ENCODE measurements around the gene SH3RF1. TPM values are rescaled to one million over a fixed set of nuclear protein-coding genes. Genes with fewer than 3 reads are reported as not detected.
"Not testable (repeated sequence)": the region's sequence is repeated elsewhere in the genome, so short reads cannot be mapped to it uniquely, and the experiment has no call there.

Gene SH3RF1
- total RNA-seq, 2 donors from 2014 or later: 37.6 to 68.8 TPM

GRCh38 chr4:169205744-169206080 is 65.0 kb downstream of the SH3RF1 start:
- Histone ChIP-seq H3K9ac (ENCODE audit: extremely low read depth, low read length, poor library complexity, severe bottlenecking) (no peak overlapping the region), H3K27me3 (ENCODE audit: control insufficient read depth, insufficient read depth, low read length, poor library complexity, severe bottlenecking) (no peaks in the 10 kb centered on the region), H3K4me1 (ENCODE audit: control insufficient read depth, insufficient read depth, low read length) (peaks cover 21% of the 10 kb centered on the region), H3K4me3 (ENCODE audit: low read length) (no peak overlapping the region), H3K27ac (ENCODE audit: low read depth, low read length) (no peak overlapping the region), H3K9me3 (ENCODE audit: control insufficient read depth, low read length) (no peaks in the 10 kb centered on the region), H3K36me3 (ENCODE audit: control insufficient read depth, insufficient read depth, low read length) (peaks cover 16% of the 10 kb centered on the region)
- H3K36me3 Mint-ChIP-seq (ENCODE audit: low read depth): peaks cover 12% of the 10 kb centered on the region
- peaks cover 51% of the 10 kb centered on the region for H3K4me1 Mint-ChIP-seq
- no peak for DNase-seq
- no peaks in the 10 kb centered on the region for H3K27me3 Mint-ChIP-seq (ENCODE audit: insufficient read depth)
- H3K4me3 Mint-ChIP-seq: no peak overlapping the region
- TF ChIP-seq CTCF (conservative IDR thresholded peaks at IDR 0.05): no peak
- H3K9me3 Mint-ChIP-seq: no peaks in the 10 kb centered on the region
- no peak overlapping the region for H3K27ac Mint-ChIP-seq

- H3K9me3 ChIP-seq (ENCODE audit: control insufficient read depth, low read length): no peaks in the 10 kb centered on the region
- H3K9me3 Mint-ChIP-seq: no peaks in the 10 kb centered on the region
- no peak for DNase-seq
- no peaks in the 10 kb centered on the region for H3K27me3 ChIP-seq (ENCODE audit: control insufficient read depth, insufficient read depth, low read length, poor library complexity, severe bottlenecking)
- no peak overlapping the region for H3K4me3 Mint-ChIP-seq
- WGBS, 2 experiments (ENCODE audit: insufficient coverage in 1 of 2, insufficient read length in 1 of 2): 91 to 100% methylated on average over 3 of the region's 3 CpGs
- H3K36me3 ChIP-seq (ENCODE audit: control insufficient read depth, insufficient read depth, low read length): peaks cover 16% of the 10 kb centered on the region
- no peak overlapping the region for H3K27ac ChIP-seq (ENCODE audit: low read depth, low read length)
- peaks cover 24% of the 10 kb centered on the region for H3K4me1 ChIP-seq (ENCODE audit: control insufficient read depth, insufficient read depth, low read length)
- no peaks in the 10 kb centered on the region for H3K27me3 Mint-ChIP-seq (ENCODE audit: insufficient read depth)
- no peak for TF ChIP-seq CTCF (conservative IDR thresholded peaks at IDR 0.05)
- H3K27ac Mint-ChIP-seq: no peak overlapping the region
- peaks cover 10% of the 10 kb centered on the region for H3K36me3 Mint-ChIP-seq (ENCODE audit: low read depth)
- no peak overlapping the region for H3K9ac ChIP-seq (ENCODE audit: extremely low read depth, low read length, poor library complexity, severe bottlenecking)
- peaks cover 56% of the 10 kb centered on the region for H3K4me1 Mint-ChIP-seq
- no peak overlapping the region for H3K4me3 ChIP-seq (ENCODE audit: low read length)
These were observed 65.5 kb downstream of the SH3RF1 start for GRCh38 chr4:169205075-169205743.

GRCh38 chr4:169203891-169204290 is 66.9 kb downstream of the SH3RF1 start:
- Histone ChIP-seq H3K36me3 (ENCODE audit: control insufficient read depth, insufficient read depth, low read length) (peaks cover 10% of the 10 kb centered on the region), H3K4me1 (ENCODE audit: control insufficient read depth, insufficient read depth, low read length) (peaks cover 25% of the 10 kb centered on the region), H3K27ac (ENCODE audit: low read depth, low read length) (no peak overlapping the region), H3K27me3 (ENCODE audit: control insufficient read depth, insufficient read depth, low read length, poor library complexity, severe bottlenecking) (no peaks in the 10 kb centered on the region), H3K4me3 (ENCODE audit: low read length) (no peak overlapping the region), H3K9me3 (ENCODE audit: control insufficient read depth, low read length) (no peaks in the 10 kb centered on the region), H3K9ac (ENCODE audit: extremely low read depth, low read length, poor library complexity, severe bottlenecking) (no peak overlapping the region)
- WGBS, 2 experiments (ENCODE audit: insufficient coverage in 1 of 2, insufficient read length in 1 of 2): 93 to 100% methylated on average over 3 to 6 of the region's 6 CpGs
- Mint-ChIP-seq H3K4me1 (peaks cover 56% of the 10 kb centered on the region), H3K36me3 (ENCODE audit: low read depth) (peaks cover 4% of the 10 kb centered on the region), H3K4me3 (no peak overlapping the region), H3K27me3 (ENCODE audit: insufficient read depth) (no peaks in the 10 kb centered on the region), H3K9me3 (no peaks in the 10 kb centered on the region), H3K27ac (no peak overlapping the region)
- TF ChIP-seq CTCF (conservative IDR thresholded peaks at IDR 0.05): no peak
- DNase-seq: no peak

- peaks cover 25% of the 10 kb centered on the region for H3K4me1 ChIP-seq (ENCODE audit: control insufficient read depth, insufficient read depth, low read length)
- not testable (repeated sequence) for H3K4me3 ChIP-seq (ENCODE audit: low read length); H3K27me3 ChIP-seq (ENCODE audit: control insufficient read depth, insufficient read depth, low read length, poor library complexity, severe bottlenecking); DNase-seq; H3K36me3 ChIP-seq (ENCODE audit: control insufficient read depth, insufficient read depth, low read length); H3K9me3 ChIP-seq (ENCODE audit: control insufficient read depth, low read length); H3K9me3 Mint-ChIP-seq; H3K27ac Mint-ChIP-seq; H3K4me3 Mint-ChIP-seq; H3K27me3 Mint-ChIP-seq (ENCODE audit: insufficient read depth); H3K36me3 Mint-ChIP-seq (ENCODE audit: low read depth); H3K27ac ChIP-seq (ENCODE audit: low read depth, low read length); H3K9ac ChIP-seq (ENCODE audit: extremely low read depth, low read length, poor library complexity, severe bottlenecking)
- peaks cover 52% of the 10 kb centered on the region for H3K4me1 Mint-ChIP-seq
- 90 to 93% methylated on average over 3 to 4 of the region's 4 CpGs for WGBS, 2 experiments (ENCODE audit: insufficient coverage in 1 of 2, insufficient read length in 1 of 2)
These were observed 67.5 kb downstream of the SH3RF1 start for GRCh38 chr4:169203278-169203677.

Measured in endodermal cell (in vitro differentiated cells).